ENCODE measurements around the gene KCNJ10.

- TF ChIP-seq TAF1 (IDR thresholded peaks at IDR 0.05; ENCODE audit: low read depth) (no peak), EP300 (IDR thresholded peaks at IDR 0.05; ENCODE audit: borderline replicate concordance) (no peak), REST (IDR thresholded peaks at IDR 0.05; ENCODE audit: low read depth) (no peak), CREB1 (IDR thresholded peaks at IDR 0.05; ENCODE audit: low read depth) (no peak)
These were observed 101.1 kb downstream of the KCNJ10 start for GRCh38 chr1:159968901-159969300.
